ENCODE data around the gene TSPAN8.
"Not testable (repeated sequence)": the region's sequence is repeated elsewhere in the genome, so short reads cannot be mapped to it uniquely, and the experiment has no call there.

- TF ChIP-seq EZH2 (IDR thresholded peaks at IDR 0.05; ENCODE audit: low read length, missing control alignments); CTCF (conservative IDR thresholded peaks at IDR 0.05 in 1 of 2, IDR thresholded peaks at IDR 0.05 in 1 of 2; ENCODE audit: low read depth in 1 of 2, low read length in 2 of 2): not testable (repeated sequence)
These were observed 44.7 kb downstream of the TSPAN8 start for GRCh38 chr12:71113148-71113547.
